ENCODE results near the gene MRPL38.

DNA sequence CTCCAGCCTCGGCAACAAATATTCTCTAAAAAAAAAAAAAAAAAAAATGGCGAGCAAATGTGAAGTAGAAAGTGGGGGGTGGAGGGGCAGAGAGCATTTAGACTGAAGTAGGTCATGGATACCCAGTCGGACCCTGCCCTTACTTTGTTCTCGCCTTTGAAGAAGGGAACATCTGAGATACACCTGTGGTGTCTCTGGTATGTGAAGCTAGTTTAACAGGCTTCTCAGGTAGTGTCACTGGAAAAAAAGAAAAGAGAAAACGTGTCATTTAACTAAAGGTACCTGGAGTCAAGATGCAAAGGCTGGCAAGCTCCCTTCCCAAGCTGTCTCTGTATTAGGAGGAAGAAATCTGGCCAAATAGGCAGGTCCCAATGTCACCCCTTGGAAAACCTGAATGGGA, 28.2 kb upstream of the MRPL38 start:
- no peak for TF ChIP-seq EZH2 (IDR thresholded peaks at IDR 0.05; ENCODE audit: insufficient read depth, low read length)
- TF ChIP-seq, protein P1, sequence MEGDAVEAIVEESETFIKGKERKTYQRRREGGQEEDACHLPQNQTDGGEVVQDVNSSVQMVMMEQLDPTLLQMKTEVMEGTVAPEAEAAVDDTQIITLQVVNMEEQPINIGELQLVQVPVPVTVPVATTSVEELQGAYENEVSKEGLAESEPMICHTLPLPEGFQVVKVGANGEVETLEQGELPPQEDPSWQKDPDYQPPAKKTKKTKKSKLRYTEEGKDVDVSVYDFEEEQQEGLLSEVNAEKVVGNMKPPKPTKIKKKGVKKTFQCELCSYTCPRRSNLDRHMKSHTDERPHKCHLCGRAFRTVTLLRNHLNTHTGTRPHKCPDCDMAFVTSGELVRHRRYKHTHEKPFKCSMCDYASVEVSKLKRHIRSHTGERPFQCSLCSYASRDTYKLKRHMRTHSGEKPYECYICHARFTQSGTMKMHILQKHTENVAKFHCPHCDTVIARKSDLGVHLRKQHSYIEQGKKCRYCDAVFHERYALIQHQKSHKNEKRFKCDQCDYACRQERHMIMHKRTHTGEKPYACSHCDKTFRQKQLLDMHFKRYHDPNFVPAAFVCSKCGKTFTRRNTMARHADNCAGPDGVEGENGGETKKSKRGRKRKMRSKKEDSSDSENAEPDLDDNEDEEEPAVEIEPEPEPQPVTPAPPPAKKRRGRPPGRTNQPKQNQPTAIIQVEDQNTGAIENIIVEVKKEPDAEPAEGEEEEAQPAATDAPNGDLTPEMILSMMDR (IDR thresholded peaks at IDR 0.05; ENCODE audit: insufficient read depth, low read depth, low read length), result no peak

All from astrocyte (in vitro differentiated cells and primary cell).